ENCODE measurements around the gene OFD1.

OFD1 gene

DNA sequence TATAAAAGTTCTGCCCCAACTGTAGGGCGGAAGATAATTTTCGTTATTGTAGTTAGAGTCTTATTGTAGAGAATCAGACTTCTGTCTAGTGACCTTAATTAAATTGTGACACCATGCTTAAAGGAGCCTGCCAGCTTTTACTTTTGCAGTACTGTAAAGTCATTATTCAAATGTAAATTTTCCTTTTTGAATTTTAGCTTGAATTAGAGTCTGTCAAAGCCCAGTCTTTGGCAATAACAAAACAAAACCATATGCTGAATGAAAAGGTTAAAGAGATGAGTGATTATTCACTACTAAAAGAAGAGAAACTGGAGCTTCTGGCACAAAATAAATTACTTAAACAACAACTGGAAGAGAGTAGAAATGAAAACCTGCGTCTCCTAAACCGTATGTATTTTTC, 21.8 kb downstream of the OFD1 start:
- DNase-seq: no peak

GRCh38 chrX:13759152-13759718, 24.7 kb downstream of the OFD1 start:
- DNase-seq: no peak

- DNase-seq: no peak
These were observed 25.9 kb downstream of the OFD1 start for GRCh38 chrX:13760426-13760825.

DNA sequence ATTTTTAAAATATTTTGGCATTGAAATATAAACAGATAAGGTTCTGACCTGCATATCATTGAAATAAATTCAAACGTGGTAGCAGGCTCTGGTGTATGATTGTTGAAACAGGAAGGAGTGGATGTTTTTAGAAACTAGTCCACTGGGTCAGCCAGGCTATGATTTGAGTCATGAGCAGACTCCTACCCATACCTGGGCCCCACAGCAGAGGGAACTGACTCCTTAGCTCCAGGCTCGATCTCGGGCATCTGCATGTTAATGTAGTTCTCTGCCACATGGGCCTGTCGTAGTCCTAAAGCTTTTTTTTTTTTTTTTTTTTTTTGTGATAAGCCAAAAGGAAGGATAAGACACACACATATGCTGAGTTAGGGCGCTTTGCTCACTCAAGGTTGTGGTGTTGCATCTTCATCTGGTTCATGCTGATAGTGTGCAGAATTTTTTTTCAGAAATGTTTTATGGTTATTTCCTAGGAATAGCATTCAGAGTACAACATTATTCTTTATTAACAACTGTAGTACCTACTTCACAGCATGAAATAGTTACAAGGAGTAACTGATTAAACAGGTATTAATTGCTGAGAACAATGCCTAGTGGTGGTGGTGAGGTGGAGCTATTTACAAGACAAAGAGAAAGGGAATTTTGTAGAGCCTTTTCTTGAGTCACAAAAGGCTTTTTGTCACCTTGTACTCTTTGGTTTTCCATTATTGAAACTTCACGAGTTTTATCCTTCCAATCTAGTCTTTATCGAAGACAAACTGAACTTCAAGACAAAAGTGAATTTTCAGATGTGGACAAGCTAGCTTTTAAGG, 27.3 kb downstream of the OFD1 start:
- no peak for DNase-seq

DNA sequence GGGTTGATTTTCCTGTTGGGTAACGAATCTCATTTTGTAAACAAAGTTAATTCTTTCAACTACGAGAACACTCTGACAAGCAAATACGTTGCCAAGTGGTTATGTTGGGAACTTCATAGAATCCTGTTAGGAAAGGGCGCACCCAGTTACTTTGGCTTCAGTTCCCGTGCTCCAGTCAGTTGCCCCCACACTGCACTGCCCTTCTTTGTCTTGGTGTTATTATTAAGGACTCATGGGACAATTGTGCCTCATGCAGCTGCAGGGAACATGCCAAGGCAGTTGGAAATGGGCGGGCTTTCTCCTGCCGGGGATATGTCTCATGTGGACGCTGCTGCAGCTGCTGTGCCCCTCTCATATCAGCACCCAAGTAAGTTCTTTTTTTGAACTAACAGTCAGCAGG, 28.9 kb downstream of the OFD1 start:
- no peak for DNase-seq

DNA sequence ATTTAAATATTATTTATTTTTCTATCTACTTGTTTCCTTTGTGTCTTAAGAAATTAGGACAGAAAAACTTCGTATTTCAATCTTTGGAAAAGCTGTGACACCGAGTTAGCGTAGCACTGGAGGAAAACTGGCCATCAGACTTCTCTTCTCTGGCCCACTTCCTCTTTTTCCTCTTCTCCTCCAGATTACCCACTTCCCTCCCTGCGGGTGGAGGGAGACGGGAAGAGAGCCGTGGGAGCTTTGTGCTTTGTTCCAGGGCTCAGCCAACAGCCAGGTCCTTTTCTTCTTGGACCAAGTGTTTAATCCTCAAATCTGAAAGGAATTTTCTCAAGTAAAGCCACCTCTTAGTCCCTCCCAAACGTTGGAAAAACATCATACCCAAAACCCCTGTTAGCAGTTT, 29.7 kb downstream of the OFD1 start:
- DNase-seq: no peak

DNA sequence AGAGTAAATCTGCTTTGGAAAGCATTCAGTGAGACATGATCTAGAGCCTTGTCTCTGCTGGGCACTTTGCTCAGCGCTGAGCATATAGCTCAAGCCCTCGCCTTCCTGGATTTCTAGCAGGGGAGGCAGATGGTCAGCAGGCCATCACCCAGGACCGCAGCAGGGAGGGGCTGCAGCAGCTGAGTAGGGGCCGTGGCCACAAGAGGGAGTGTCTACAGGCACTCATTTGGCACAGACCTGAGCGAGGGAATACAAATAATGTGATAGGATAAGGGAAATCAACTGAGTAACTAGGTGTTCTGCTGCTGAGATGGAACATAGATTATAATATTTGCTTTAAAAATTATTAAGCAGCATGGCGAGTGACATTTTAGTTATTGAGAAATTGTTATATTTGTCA, 30.2 kb downstream of the OFD1 start:
- no peak for DNase-seq

DNA sequence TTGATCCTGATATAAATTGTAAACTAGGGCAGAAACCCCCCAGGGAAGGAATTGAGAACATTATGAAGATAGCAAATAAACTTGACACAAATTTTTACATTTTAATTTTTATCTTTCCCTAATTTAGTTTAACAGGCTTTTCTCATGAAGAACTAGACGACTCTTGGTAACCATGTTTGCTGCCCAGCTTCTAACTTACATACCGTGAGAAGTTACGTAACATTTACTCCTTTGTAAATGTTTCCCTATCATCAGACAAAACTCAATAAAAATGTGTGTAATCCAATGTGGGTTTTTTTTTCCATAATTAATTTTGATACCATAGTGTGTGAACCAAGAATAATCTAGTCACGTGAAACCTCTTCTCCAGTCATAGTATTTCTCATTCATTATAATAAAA, 34.4 kb downstream of the OFD1 start:
- DNase-seq: no peak

DNA sequence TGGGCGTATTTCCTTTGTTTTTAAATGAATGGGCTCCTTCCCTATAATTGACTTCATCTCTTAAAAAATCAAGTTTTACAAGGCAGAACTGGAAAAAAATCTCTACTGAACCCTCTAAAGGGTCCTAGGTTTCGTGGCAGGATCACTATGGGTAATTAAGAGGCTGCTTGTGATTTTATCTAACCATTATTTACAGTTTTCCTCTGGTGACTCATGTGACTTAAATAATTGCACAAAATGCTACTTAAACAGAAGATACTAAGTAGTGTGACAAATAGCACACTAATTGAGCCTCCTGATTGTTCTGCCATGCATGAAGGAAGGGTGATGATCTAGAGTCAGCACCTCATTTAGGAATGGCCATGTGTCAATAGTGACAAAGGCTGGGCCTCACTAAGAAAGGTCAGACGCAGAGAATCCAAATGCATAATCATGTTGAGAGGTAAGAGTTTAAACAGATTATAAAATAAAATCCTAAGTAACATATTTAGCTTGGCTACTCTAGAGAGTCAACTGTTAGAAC, 35.5 kb downstream of the OFD1 start:
- DNase-seq: no peak

DNA sequence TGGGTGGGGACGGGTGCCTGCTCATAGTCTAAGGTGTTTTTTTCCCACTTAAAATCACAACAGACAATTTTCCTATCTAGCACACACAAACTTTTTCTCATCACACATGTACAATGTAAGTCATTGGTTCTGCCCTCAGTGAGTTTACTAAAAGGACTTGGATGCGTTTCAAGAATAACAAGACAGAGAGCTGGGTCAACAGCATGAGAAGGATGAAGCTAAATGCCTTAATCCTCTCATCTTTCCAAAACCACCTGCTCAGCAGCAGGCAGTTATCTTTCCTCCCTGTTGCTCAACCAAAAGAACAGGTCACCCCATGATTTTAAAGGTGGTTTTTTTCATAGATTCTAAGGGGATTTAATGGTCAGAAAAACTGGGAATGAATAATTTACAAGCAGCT, 40.1 kb downstream of the OFD1 start:
- DNase-seq: no peak

DNA sequence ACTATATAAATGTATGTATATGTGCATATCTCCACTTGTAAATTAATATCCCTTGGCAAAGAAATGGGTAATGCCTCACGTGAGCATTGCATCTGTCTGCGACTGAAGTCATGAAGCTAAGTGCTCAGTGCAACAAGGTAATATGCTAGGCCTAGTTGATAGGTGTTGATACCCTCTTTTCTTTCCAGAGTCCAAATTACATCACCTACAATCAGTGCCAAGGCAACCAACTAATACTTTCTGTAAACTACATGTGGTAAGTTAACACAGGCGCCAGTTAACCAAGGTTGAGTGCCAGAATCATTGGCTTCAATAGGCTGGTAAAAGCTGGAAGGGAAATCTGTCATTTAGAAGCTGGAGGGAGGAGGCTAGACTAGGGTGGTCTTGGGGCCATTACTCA, 41.3 kb downstream of the OFD1 start:
- DNase-seq: no peak

GRCh38 chrX:13776387-13776786, 41.8 kb downstream of the OFD1 start:
- no peak for DNase-seq

- no peak for DNase-seq
These were observed 44.4 kb downstream of the OFD1 start for GRCh38 chrX:13778916-13779315.

- DNase-seq: no peak
These were observed 46.4 kb downstream of the OFD1 start for GRCh38 chrX:13780868-13781427.

- DNase-seq: no peak
These were observed 51.5 kb downstream of the OFD1 start for GRCh38 chrX:13786048-13786447.

GRCh38 chrX:13790206-13791131, 55.9 kb downstream of the OFD1 start:
- no peak for DNase-seq

GRCh38 chrX:13791145-13791544, 56.6 kb downstream of the OFD1 start:
- no peak for DNase-seq

- DNase-seq: no peak
These were observed 57.0 kb downstream of the OFD1 start for GRCh38 chrX:13791559-13791958.

GRCh38 chrX:13793897-13794296, 59.3 kb downstream of the OFD1 start:
- DNase-seq: no peak

- no peak for DNase-seq
These were observed 59.9 kb downstream of the OFD1 start for GRCh38 chrX:13794417-13794816.

DNA sequence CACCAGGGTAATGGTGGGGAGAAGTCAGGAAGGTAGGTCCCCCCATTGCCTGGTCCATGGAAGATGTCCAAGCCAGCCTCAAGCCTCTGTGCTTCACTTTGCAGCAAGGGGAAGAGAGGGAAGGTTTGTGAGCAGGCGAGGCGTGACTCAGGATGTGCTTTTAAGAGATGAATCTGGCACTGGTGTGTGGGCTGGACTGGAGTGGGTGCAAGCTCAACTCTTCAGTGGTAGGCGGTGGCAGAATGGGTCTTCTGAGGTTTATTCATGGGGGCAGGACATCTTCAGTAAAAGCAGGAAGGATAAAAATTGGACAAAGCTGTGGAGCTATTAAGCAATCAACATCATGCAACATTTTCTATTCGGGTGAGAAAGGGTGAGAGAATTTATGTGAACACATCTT, 63.0 kb downstream of the OFD1 start:
- DNase-seq: no peak

GRCh38 chrX:13798184-13798583, 63.6 kb downstream of the OFD1 start:
- DNase-seq: no peak

- no peak for DNase-seq
These were observed 68.6 kb downstream of the OFD1 start for GRCh38 chrX:13803116-13803515.

Data from NCI-H187 (cell line).